Inflammatory macrophage (primary cell): ENCODE measurements around the gene CMTM7.
"Not testable (repeated sequence)": the region's sequence is repeated elsewhere in the genome, so short reads cannot be mapped to it uniquely, and the experiment has no call there.

ENCODE experiments used
- DNase-seq, 2 donors: peaks; one replicate each; pipeline ENCODE4 v3.0.0-alpha.2; 2020 to 2022

Gene CMTM7

GRCh38 chr3:32438596-32439344 lies 47.1 kb downstream of the CMTM7 start:
- DNase-seq, result no peak

GRCh38 chr3:32439421-32439820 lies 47.8 kb downstream of the CMTM7 start:
- not testable (repeated sequence) for DNase-seq

- no peak for DNase-seq
Measured at GRCh38 chr3:32440611-32441350, 49.1 kb downstream of the CMTM7 start.

- DNase-seq, result no peak
Measured at GRCh38 chr3:32442766-32443165, 51.1 kb downstream of the CMTM7 start.

- no peak for DNase-seq
Measured at GRCh38 chr3:32443478-32443877, 51.8 kb downstream of the CMTM7 start.

GRCh38 chr3:32447865-32448400 lies 56.3 kb downstream of the CMTM7 start:
- DNase-seq, result no peak

GRCh38 chr3:32448686-32449474 lies 57.2 kb downstream of the CMTM7 start:
- peak; percentile 25 to 42 for DNase-seq

DNA sequence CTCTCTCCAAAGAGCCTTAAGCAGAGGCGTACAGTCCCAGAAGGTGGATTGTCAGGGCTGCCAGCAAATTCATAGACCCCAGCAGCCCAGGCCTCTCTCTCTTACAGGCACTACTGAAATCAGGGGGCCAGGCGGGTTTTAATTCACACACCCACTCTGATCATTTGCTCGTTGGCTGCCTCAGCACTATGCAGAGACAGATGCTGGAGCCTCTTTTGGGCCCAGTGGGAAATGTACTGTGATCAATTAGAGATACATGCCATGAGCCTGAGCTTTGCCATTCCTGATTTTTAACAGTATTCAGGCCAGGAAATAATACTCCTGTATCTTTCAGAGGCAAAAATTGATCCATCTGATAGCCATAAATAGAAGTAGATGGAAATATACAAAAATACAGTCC lies 58.0 kb downstream of the CMTM7 start:
- no peak for DNase-seq

DNA sequence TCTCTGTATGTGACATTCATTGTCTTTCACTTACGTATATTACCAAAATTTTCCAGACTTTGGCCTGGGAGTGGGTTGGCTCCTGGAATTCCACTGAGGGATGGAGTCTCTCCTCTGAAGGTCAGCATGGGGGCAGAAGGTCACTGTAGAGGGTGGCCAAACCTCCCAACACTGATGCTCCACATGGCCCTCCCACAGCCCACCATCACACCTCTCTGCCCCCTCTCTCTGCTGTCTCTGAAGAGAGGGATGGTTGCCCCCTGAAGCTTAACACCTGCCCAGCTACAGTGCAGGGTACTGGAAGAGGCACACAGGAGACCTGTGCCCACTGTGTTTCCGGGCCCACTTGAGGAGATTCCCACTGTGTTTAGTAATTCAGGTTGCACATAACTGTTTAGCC lies 58.8 kb downstream of the CMTM7 start:
- no peak for DNase-seq

GRCh38 chr3:32450992-32451659 lies 59.5 kb downstream of the CMTM7 start:
- DNase-seq, result no peak

GRCh38 chr3:32452009-32452408 lies 60.4 kb downstream of the CMTM7 start:
- no peak for DNase-seq

DNA sequence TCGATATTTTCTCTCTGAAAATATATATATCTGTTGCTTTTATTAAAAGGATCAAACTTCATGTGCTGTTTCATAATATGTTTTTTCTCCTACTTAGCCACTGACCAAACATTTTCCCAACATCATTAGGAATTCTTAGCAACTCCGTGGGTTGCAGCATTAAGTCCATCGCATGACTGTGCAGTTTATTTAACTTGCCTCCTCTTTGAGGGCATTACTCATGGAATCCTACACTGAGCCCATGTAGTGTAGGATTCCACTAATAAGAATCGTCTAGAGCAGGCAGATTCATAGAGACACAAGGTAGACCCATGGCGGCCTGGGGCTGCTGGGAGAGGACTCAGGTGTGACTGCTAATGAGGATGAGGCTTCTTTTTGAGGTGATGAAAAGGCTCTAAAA lies 61.7 kb downstream of the CMTM7 start:
- no peak for DNase-seq

- no peak for DNase-seq
Measured at GRCh38 chr3:32454111-32454510, 62.5 kb downstream of the CMTM7 start.

DNA sequence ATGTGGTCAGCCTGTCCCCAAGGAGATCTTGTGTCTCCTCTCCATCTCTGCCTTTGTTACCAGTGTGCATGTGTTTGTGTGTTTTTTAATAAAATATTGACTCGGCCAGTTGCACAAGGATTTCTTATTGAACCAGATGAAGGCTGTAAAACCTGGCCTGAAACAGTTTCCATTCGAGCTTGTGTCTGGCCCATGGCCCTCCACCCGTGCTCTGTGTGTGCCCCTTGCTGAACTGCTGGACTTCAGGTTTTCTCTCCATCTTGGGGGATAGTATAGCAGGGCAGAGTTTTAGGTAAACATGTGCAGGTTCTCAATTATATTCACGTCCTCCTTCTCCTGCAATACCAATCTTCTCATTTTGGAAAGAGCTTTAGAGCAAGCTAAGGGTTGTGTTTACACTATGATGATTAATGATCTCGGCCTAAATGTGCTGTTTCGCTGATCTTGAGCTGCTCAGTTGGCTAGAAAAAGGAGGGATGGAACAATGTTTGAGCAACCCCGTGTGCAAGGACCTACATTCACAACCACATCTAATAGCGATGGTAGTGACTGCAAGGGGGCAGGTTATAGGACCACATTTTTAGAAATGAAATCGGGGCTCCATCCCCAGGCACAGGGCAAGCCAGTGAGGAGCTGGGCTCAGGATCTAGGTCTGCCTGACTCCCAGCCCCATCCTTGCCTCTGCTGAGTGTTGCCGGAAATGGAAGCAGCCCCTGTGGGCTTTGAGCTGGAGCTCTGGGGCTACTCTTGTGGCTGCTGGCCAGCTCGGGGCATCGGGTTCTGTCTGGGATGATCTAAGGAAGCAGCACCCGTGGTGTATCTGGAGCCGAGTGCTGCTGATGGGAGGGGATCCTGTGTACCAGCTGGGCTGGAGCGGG lies 63.3 kb downstream of the CMTM7 start:
- DNase-seq, result no peak

DNA sequence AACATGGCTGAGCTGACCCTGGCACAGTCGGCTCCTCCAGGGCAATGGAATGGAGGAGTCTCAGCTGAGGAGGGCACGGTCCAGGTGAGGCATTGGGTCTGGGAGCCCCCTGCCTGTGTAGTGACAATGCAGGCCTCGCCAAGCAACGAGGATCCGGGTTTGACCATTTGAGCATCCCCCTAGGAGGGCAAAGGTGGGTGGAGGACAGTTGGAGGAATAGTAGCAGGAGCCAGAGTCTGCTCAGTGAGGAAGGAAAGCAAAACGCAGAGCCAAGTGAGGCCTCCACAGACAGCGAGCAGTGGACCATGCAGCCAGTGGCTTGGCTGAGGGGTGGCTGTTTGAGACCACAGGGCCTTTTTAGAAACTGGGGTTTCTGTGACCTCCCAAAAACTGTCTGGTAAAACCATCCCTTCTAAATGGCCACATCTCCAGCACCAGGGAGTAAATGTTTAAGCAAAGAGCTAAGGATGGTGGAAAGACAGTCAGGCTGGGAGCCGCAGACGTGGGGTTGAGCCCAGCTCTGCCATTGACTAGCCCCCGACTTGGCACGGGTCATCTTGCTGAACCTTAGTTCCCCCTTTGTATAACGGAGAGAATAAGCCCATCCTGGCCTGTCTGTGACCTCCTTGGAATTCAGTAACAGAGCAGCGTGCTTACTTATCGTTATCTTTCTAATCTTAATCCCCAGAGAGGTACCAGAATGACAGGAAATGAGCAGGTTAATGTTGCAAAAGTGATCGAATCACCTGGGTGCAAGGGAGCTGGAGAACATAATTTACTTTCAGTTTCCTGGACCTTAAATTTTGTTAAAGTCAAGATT lies 64.2 kb downstream of the CMTM7 start:
- no peak for DNase-seq

- no peak for DNase-seq
Measured at GRCh38 chr3:32456429-32457130, 64.9 kb downstream of the CMTM7 start.

- DNase-seq, result peak; percentile 47 to 68
Measured at GRCh38 chr3:32457971-32458471, 66.4 kb downstream of the CMTM7 start.

GRCh38 chr3:32459450-32459849 lies 67.8 kb downstream of the CMTM7 start:
- no peak for DNase-seq

GRCh38 chr3:32460031-32460749 lies 68.5 kb downstream of the CMTM7 start:
- no peak for DNase-seq
